ENCODE results near the gene SMARCAD1. TPM values are rescaled to one million over a fixed set of nuclear protein-coding genes. Genes with fewer than 3 reads are reported as not detected.

SMARCAD1 gene
- total and polyA plus RNA-seq, 2 experiments from 2014 or later: 23.8 to 86.2 TPM

GRCh38 chr4:94244829-94245185 is 37.1 kb downstream of the SMARCAD1 start (continued):
- TF ChIP-seq ETS1 (IDR thresholded peaks at IDR 0.05) (no peak), ZNF462 (CRISPR knock-in tag; IDR thresholded peaks at IDR 0.05) (no peak), EZH2 (IDR thresholded peaks at IDR 0.05; ENCODE audit: low read depth, unreplicated experiment) (no peak)

- Histone ChIP-seq H3K4me2 (no peak overlapping the region), H2AFZ (no peak overlapping the region), H3K27ac (ENCODE audit: low read depth) (no peak overlapping the region), H3F3A (replicated peaks; ENCODE audit: low read depth) (no peaks in the 10 kb centered on the region), H3K79me2 (replicated peaks; ENCODE audit: insufficient read depth) (no peaks in the 10 kb centered on the region), H3K9me2 (ENCODE audit: insufficient read depth) (no peaks in the 10 kb centered on the region), H3K27me3 (ENCODE audit: insufficient read depth) (no peaks in the 10 kb centered on the region), H3K36me3 (ENCODE audit: insufficient read depth) (peaks cover 20% of the 10 kb centered on the region), H4K20me1 (replicated peaks; ENCODE audit: insufficient read depth) (no peaks in the 10 kb centered on the region), H3K4me1 (ENCODE audit: insufficient read depth) (no peaks in the 10 kb centered on the region), H3K4me3 (no peak overlapping the region)
- ATAC-seq: no peak
- no peak for DNase-seq (ENCODE audit: low spot score)
- Mint-ChIP-seq H3K27me3 (ENCODE audit: insufficient read depth, low read depth, poor library complexity) (no peaks in the 10 kb centered on the region), H3K9me3 (no peaks in the 10 kb centered on the region), H3K4me1 (no peaks in the 10 kb centered on the region), H3K36me3 (ENCODE audit: low read depth) (peaks cover 47% of the 10 kb centered on the region), H3K4me3 (no peak overlapping the region), H3K27ac (no peak overlapping the region)
- TF ChIP-seq EZH2 (IDR thresholded peaks at IDR 0.05; ENCODE audit: low read depth, unreplicated experiment) (no peak), ZNF114 (CRISPR knock-in tag; IDR thresholded peaks at IDR 0.05) (no peak), CTCF (conservative IDR thresholded peaks at IDR 0.05; ENCODE audit: low read depth in 2 of 2) (no peak), ZNF462 (CRISPR knock-in tag; IDR thresholded peaks at IDR 0.05) (no peak), NANOG (IDR thresholded peaks at IDR 0.05; ENCODE audit: borderline replicate concordance) (no peak), ZNF331 (CRISPR knock-in tag; IDR thresholded peaks at IDR 0.05; ENCODE audit: low read depth) (no peak)
These were observed 43.4 kb downstream of the SMARCAD1 start for GRCh38 chr4:94251094-94251493.

All from GM23338 (cell line).